IMR-90 (cell line): Measurements from ENCODE around the gene TMUB1. TPM values are rescaled to one million over a fixed set of nuclear protein-coding genes. Genes with fewer than 3 reads are reported as not detected.
A peak's percentile ranks its signal among the peaks of the same experiment; 100 is the strongest.

Experiments used
- ATAC-seq: fragments of 200-7000 bp; cut with Tn5 transposase; 2 replicates; pipeline ENCODE4 v1.9.1; 2020; ENCODE audit warnings: low read depth, mild to moderate bottlenecking, moderate library complexity
- BruUV-seq: library from RNA; stranded (reverse); fragments of 400-500 nt; replicated peaks from 2 replicates; lab custom pipeline; 2021; lab: Mats Ljungman, UMichigan
- CTCF ChIA-PET: fragments of 300-600 bp; formaldehyde crosslinking; extraction: SDS; loops from one replicate; lab custom pipeline; 2021; ENCODE audit warnings: antibody characterized with exemption; lab: Yijun Ruan, JAX
- POLR2A ChIA-PET: fragments of 300-600 bp; sonication (Branson Sonifier 250); formaldehyde crosslinking; loops from one replicate; lab custom pipeline; 2022; ENCODE audit warnings: antibody characterized with exemption; ENCODE audit not compliant: unreplicated experiment; lab: Charles Lee
- DNase-seq: peaks from one replicate; pipeline ENCODE4 v3.0.0; 2013
- H2AFZ ChIP-seq: replicated peaks from 2 replicates; pipeline ENCODE3; 2013; ENCODE audit warnings: low read length, mild to moderate bottlenecking; ENCODE audit not compliant: poor library complexity
- H2AK5ac ChIP-seq: 2 replicates; pipeline ENCODE4 v1.6.1; 2013; ENCODE audit warnings: low read depth, low read length, inconsistent platforms
- H2AK9ac ChIP-seq: replicated peaks from 2 replicates; pipeline ENCODE3; 2013; ENCODE audit warnings: mild to moderate bottlenecking, low read depth, low read length, moderate library complexity; ENCODE audit not compliant: poor library complexity
- H2BK120ac ChIP-seq: 2 replicates; pipeline ENCODE4 v1.6.1; 2013; ENCODE audit warnings: low read depth, low read length, inconsistent platforms
- H2BK15ac ChIP-seq: 3 replicates; pipeline ENCODE4 v1.6.1; 2013; ENCODE audit warnings: low read depth, low read length, inconsistent platforms
- H2BK20ac ChIP-seq: 2 replicates; pipeline ENCODE4 v1.6.1; 2013; ENCODE audit warnings: low read depth, mild to moderate bottlenecking, inconsistent platforms, low read length, moderate library complexity
- H2BK5ac ChIP-seq: 2 replicates; pipeline ENCODE4 v1.6.1; 2013; ENCODE audit warnings: mild to moderate bottlenecking, low read depth, low read length, inconsistent platforms; ENCODE audit not compliant: poor library complexity, severe bottlenecking
- H3K14ac ChIP-seq: replicated peaks from 2 replicates; pipeline ENCODE4 v1.6.1; 2013; ENCODE audit warnings: low read depth, low read length, inconsistent platforms
- H3K18ac ChIP-seq: 2 replicates; pipeline ENCODE4 v1.6.1; 2013; ENCODE audit warnings: low read depth, low read length, control low read depth
- H3K23ac ChIP-seq: 2 replicates; pipeline ENCODE4 v1.6.1; 2013; ENCODE audit warnings: low read depth, low read length, inconsistent platforms
- H3K27ac ChIP-seq: 2 replicates; pipeline ENCODE4 v1.5.1; 2013; ENCODE audit warnings: mild to moderate bottlenecking, control low read depth, low read length; ENCODE audit not compliant: insufficient read depth
- H3K27me3 ChIP-seq: 2 replicates; pipeline ENCODE4 v1.6.1; 2013; ENCODE audit warnings: low read length; ENCODE audit not compliant: control insufficient read depth, insufficient read depth
- H3K36me3 ChIP-seq: 2 replicates; pipeline ENCODE4 v1.6.1; 2013; ENCODE audit warnings: low read length, mixed read lengths; ENCODE audit not compliant: control insufficient read depth, insufficient read depth
- H3K4ac ChIP-seq: 2 replicates; pipeline ENCODE4 v1.6.1; 2013; ENCODE audit warnings: low read depth, low read length, inconsistent platforms
- H3K4me1 ChIP-seq: 2 replicates; pipeline ENCODE4 v1.6.1; 2013; ENCODE audit warnings: low read length, mixed read lengths; ENCODE audit not compliant: control insufficient read depth, insufficient read depth
- H3K4me2 ChIP-seq: 2 replicates; pipeline ENCODE4 v1.6.1; 2013; ENCODE audit warnings: low read depth, mild to moderate bottlenecking, control low read depth, low read length, moderate library complexity
- H3K4me3 ChIP-seq: 2 replicates; pipeline ENCODE4 v1.5.1; 2013; ENCODE audit warnings: low read depth, mild to moderate bottlenecking, control low read depth, low read length, moderate library complexity; ENCODE audit not compliant: insufficient read depth
- H3K56ac ChIP-seq: 2 replicates; pipeline ENCODE4 v1.6.1; 2013; ENCODE audit warnings: low read length, inconsistent platforms; ENCODE audit not compliant: insufficient read depth; ENCODE audit errors: extremely low read depth
- H3K79me1 ChIP-seq, 2 experiments: 2 replicates each; pipeline ENCODE4 v1.6.1; 2013; ENCODE audit warnings: low read length in 2 of 2, inconsistent platforms in 1 of 2, low read depth in 1 of 2
- H3K9ac ChIP-seq: 2 replicates; pipeline ENCODE4 v1.6.1; 2013; ENCODE audit warnings: low read depth, low read length, control low read depth
- H3K9me1 ChIP-seq: 2 replicates; pipeline ENCODE4 v1.6.1; 2013; ENCODE audit warnings: low read length, inconsistent platforms; ENCODE audit not compliant: insufficient read depth
- H3K9me3 ChIP-seq: 2 replicates; pipeline ENCODE4 v1.6.1; 2013; ENCODE audit warnings: low read length; ENCODE audit not compliant: control insufficient read depth, insufficient read depth
- H4K20me1 ChIP-seq: 2 replicates; pipeline ENCODE4 v1.6.1; 2013; ENCODE audit warnings: low read length, inconsistent platforms; ENCODE audit not compliant: insufficient read depth
- H4K5ac ChIP-seq: 2 replicates; pipeline ENCODE4 v1.6.1; 2013; ENCODE audit warnings: mild to moderate bottlenecking, low read depth, low read length, control low read depth
- H4K8ac ChIP-seq, 2 experiments: 2 replicates each; pipeline ENCODE4 v1.6.1; 2013; ENCODE audit warnings: low read depth in 2 of 2, low read length in 2 of 2, control low read depth in 1 of 2, inconsistent platforms in 1 of 2
- H4K91ac ChIP-seq: 2 replicates; pipeline ENCODE4 v1.6.1; 2013; ENCODE audit warnings: low read depth, low read length, inconsistent platforms; ENCODE audit not compliant: insufficient read depth
- FOS ChIP-seq: fragments of 150-350 bp; IDR thresholded peaks from 2 replicates; pipeline ENCODE4 v1.6.1; 2016; ENCODE audit warnings: low read depth, low read length
- MXI1 ChIP-seq: IDR thresholded peaks from 2 replicates; pipeline ENCODE4 v1.6.1; 2012; ENCODE audit warnings: low read depth, mild to moderate bottlenecking, low read length, moderate library complexity, borderline replicate concordance
- WGBS, 2 experiments: methylation state at CpG; one replicate each; pipeline versions ENCODE4 v1.1.5 to v1.1.7; 2013; ENCODE audit warnings: missing lambda C conversion rate in 2 of 2; ENCODE audit not compliant: insufficient read length in 1 of 2; ENCODE audit errors: extremely low coverage in 2 of 2; 5-methylcytosine and 5-hydroxymethylcytosine counted together
- dilution Hi-C: fragments of 300-500 bp; cut with HindIII; formaldehyde crosslinking; loops from one replicate; pipeline ENCODE4 v1.14.3; 2018; ENCODE audit warnings: low sequenced_read_pairs; ENCODE audit not compliant: unreplicated experiment
- in situ Hi-C: fragments of 300-500 bp; cut with MboI; formaldehyde crosslinking; loops from 3 replicates; pipeline ENCODE4 v1.14.3; 2019; ENCODE audit warnings: low sequenced_read_pairs, inconsistent platforms, mixed read lengths
- intact Hi-C: fragments of 100-400 bp; cut with micrococcal nuclease; formaldehyde crosslinking; loops from 2 replicates; pipeline ENCODE4 v1.10.0; 2022
- polyA plus RNA-seq, 3 experiments: library from polyadenylated mRNA; depleted of rRNA; stranded (reverse); fragments of >200 nt; gene quantifications; 2 replicates each; pipeline ENCODE4 v1.2.3, GENCODE V29; 2012; ENCODE audit warnings: low replicate concordance in 1 of 3
- total RNA-seq: library from RNA; depleted of rRNA; stranded (reverse); fragments of >200 nt; gene quantifications from 2 replicates; pipeline ENCODE4 v1.2.3, GENCODE V29; 2012

The TMUB1 gene
- total and polyA plus RNA-seq, 2 of the 4 experiments (the other 2 are of a cell fraction), result 6.8 to 29.8 TPM

- Histone ChIP-seq H3K4me1 (peaks cover 22% of the 10 kb centered on the region), H3K23ac (peak overlapping the region; percentile 58; the same call in 1 of the 2 replicates), H3K4me2 (peak overlapping the region; percentile 91), H4K8ac (peak overlapping the region; percentile 87 to 91), H3K79me1 (peaks cover 19 to 64% of the 10 kb centered on the region in 2 experiments; a peak in 3 of 4 replicates), H3K27ac (peak overlapping the region; percentile 84), H3K56ac (peak overlapping the region; percentile 70), H2BK5ac (peak overlapping the region; percentile 67), H3K4ac (peak overlapping the region; percentile 95), H3K9me1 (peaks cover under 1% of the 10 kb centered on the region; the same call in 1 of the 2 replicates), H2BK20ac (no peak overlapping the region), H4K5ac (peak overlapping the region; percentile 36), H2BK120ac (peak overlapping the region; percentile 46; the same call in 1 of the 2 replicates), H3K18ac (peak overlapping the region; percentile 42; the same call in 1 of the 2 replicates), H4K20me1 (peaks cover 17% of the 10 kb centered on the region), H3K9me3 (no peaks in the 10 kb centered on the region), H2BK15ac (no peak overlapping the region), H3K14ac (peak overlapping the region; percentile 95), H3K9ac (peak overlapping the region; percentile 93), H3K27me3 (no peaks in the 10 kb centered on the region), H2AK9ac (peak overlapping the region; percentile 98), H2AFZ (peak overlapping the region; percentile 91), H4K91ac (peak overlapping the region; percentile 92), H3K4me3 (peak overlapping the region; percentile 95), H2AK5ac (peak overlapping the region; percentile 98), H3K36me3 (peaks cover 28% of the 10 kb centered on the region)
- WGBS, 2 experiments, result 2% methylated on average over 6 of the region's 31 CpGs; no CpG with 5 or more reads in 1 of the 2 experiments
- in situ Hi-C loops, result no loop called here
- ChIA-PET POLR2A (interaction anchor here (0.5 to 1.0 kb wide), 2 partner anchors 12 to 64 kb away, joined by 3 to 7 read pairs; no protein-coding TSS in a partner anchor), CTCF (interaction anchor here (0.6 kb wide), 1 partner anchor 149 kb away, joined by 3 read pairs; no protein-coding TSS in a partner anchor)
- TSS peak; percentile 40 for BruUV-seq
- intact Hi-C loops, result loop anchor here (2.0 kb wide), 1 partner anchor 21 kb away; the partner anchor contains the start of gene SLC4A2
- peak; percentile 60; the same call in 1 of the 2 replicates for TF ChIP-seq MXI1
- no peak for TF ChIP-seq FOS
- ATAC-seq (peak; percentile 7), DNase-seq (no peak)
- dilution Hi-C loops, result no loop called here
Measured at GRCh38 chr7:151080067-151080521, 3.2 kb downstream of the TMUB1 start.
